ENCODE data around the gene LMO3.

DNA sequence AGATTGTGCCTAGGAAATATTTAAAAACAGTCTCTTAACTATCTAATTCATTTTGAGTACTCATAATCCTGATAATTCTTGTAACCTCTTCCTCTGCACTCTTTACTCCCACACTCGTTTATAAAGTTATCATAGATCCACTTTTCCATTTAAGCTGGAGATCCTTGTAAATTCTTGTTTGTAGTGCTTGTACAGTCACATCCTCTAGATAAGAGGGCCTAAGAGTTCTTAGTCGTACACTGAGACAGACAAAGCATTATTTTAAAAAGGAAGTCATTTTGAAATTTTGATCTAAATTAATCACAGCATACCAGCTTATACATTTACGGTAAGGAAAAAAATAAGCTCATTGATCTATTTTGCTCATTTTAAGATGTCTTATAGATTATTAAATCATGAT, 42.5 kb downstream of the LMO3 start:
- no peak for TF ChIP-seq EP300 (IDR thresholded peaks at IDR 0.05)
- TF ChIP-seq, protein P1, sequence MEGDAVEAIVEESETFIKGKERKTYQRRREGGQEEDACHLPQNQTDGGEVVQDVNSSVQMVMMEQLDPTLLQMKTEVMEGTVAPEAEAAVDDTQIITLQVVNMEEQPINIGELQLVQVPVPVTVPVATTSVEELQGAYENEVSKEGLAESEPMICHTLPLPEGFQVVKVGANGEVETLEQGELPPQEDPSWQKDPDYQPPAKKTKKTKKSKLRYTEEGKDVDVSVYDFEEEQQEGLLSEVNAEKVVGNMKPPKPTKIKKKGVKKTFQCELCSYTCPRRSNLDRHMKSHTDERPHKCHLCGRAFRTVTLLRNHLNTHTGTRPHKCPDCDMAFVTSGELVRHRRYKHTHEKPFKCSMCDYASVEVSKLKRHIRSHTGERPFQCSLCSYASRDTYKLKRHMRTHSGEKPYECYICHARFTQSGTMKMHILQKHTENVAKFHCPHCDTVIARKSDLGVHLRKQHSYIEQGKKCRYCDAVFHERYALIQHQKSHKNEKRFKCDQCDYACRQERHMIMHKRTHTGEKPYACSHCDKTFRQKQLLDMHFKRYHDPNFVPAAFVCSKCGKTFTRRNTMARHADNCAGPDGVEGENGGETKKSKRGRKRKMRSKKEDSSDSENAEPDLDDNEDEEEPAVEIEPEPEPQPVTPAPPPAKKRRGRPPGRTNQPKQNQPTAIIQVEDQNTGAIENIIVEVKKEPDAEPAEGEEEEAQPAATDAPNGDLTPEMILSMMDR (IDR thresholded peaks at IDR 0.05), result no peak
